NT2/D1 (cell line): ENCODE results near the gene BMPR1A.
"Not testable (repeated sequence)": the region's sequence is repeated elsewhere in the genome, so short reads cannot be mapped to it uniquely, and the experiment has no call there.

ENCODE experiments used
- DNase-seq: peaks from one replicate; pipeline ENCODE4 v3.0.0-alpha.2; 2011; ENCODE audit warnings: low read depth, low spot score
- H3K27me3 ChIP-seq: 2 replicates; pipeline ENCODE4 v1.6.0; 2011; ENCODE audit warnings: mild to moderate bottlenecking; ENCODE audit not compliant: insufficient read length, insufficient read depth
- H3K36me3 ChIP-seq: 2 replicates; pipeline ENCODE4 v1.6.1; 2011; ENCODE audit warnings: mild to moderate bottlenecking, low read length, mixed read lengths; ENCODE audit not compliant: insufficient read depth, insufficient read length
- H3K4me1 ChIP-seq: 2 replicates; pipeline ENCODE4 v1.5.1; 2011; ENCODE audit not compliant: insufficient read depth, insufficient read length
- H3K4me3 ChIP-seq: 2 replicates; pipeline ENCODE4 v1.5.1; 2011; ENCODE audit warnings: low read depth; ENCODE audit not compliant: insufficient read length
- H3K9ac ChIP-seq: 2 replicates; pipeline ENCODE4 v1.6.0; 2011; ENCODE audit warnings: low read depth; ENCODE audit not compliant: insufficient read length
- H3K9me3 ChIP-seq: 2 replicates; pipeline ENCODE4 v1.5.1; 2011; ENCODE audit warnings: mild to moderate bottlenecking, low read length; ENCODE audit not compliant: insufficient read depth
- SUZ12 ChIP-seq: IDR thresholded peaks from 2 replicates; pipeline ENCODE4 v1.6.1; 2011; ENCODE audit not compliant: insufficient read length, insufficient read depth; ENCODE audit errors: extremely low read depth
- YY1 ChIP-seq: IDR thresholded peaks from 2 replicates; pipeline ENCODE4 v1.6.1; 2011; ENCODE audit not compliant: insufficient read length, insufficient read depth
- ZNF274 ChIP-seq: IDR thresholded peaks from 2 replicates; pipeline ENCODE4 v1.6.1; 2011; ENCODE audit warnings: mild to moderate bottlenecking, low read depth, low read length

Gene BMPR1A

GRCh38 chr10:86937502-86938154, 181.2 kb downstream of the BMPR1A start:
- Histone ChIP-seq H3K4me1 (peaks cover 2% of the 10 kb centered on the region), H3K36me3 (no peaks in the 10 kb centered on the region), H3K4me3 (no peak overlapping the region), H3K9me3 (no peaks in the 10 kb centered on the region), H3K9ac (no peak overlapping the region), H3K27me3 (no peaks in the 10 kb centered on the region)
- no peak for DNase-seq
- TF ChIP-seq ZNF274: no peak

- no peak for TF ChIP-seq ZNF274
- no peak for TF ChIP-seq YY1
- TF ChIP-seq SUZ12: no peak
- Histone ChIP-seq H3K36me3 (no peaks in the 10 kb centered on the region), H3K9ac (no peak overlapping the region), H3K4me1 (peaks cover 2% of the 10 kb centered on the region), H3K4me3 (no peak overlapping the region), H3K9me3 (no peaks in the 10 kb centered on the region), H3K27me3 (no peaks in the 10 kb centered on the region)
- no peak for DNase-seq
These were observed 181.8 kb downstream of the BMPR1A start for GRCh38 chr10:86938260-86938659.

- H3K4me3 ChIP-seq, H3K4me1 ChIP-seq, H3K9me3 ChIP-seq, DNase-seq, H3K36me3 ChIP-seq, H3K27me3 ChIP-seq, H3K9ac ChIP-seq: not testable (repeated sequence)
These were observed 183.7 kb downstream of the BMPR1A start for GRCh38 chr10:86940076-86940475.

- no peaks in the 10 kb centered on the region for H3K9me3 ChIP-seq
- DNase-seq: no peak
- no peak for TF ChIP-seq YY1
- TF ChIP-seq SUZ12: no peak
- TF ChIP-seq ZNF274: no peak
- no peak overlapping the region for H3K4me3 ChIP-seq
- H3K4me1 ChIP-seq: peaks cover 5% of the 10 kb centered on the region
- no peaks in the 10 kb centered on the region for H3K36me3 ChIP-seq
- H3K27me3 ChIP-seq: no peaks in the 10 kb centered on the region
- H3K9ac ChIP-seq: no peak overlapping the region
These were observed 184.3 kb downstream of the BMPR1A start for GRCh38 chr10:86940677-86941076.

- Histone ChIP-seq H3K36me3 (no peaks in the 10 kb centered on the region), H3K4me3 (no peak overlapping the region), H3K4me1 (peaks cover 7% of the 10 kb centered on the region), H3K27me3 (no peaks in the 10 kb centered on the region), H3K9ac (no peak overlapping the region), H3K9me3 (no peaks in the 10 kb centered on the region)
- TF ChIP-seq SUZ12 (no peak), YY1 (no peak), ZNF274 (no peak)
- no peak for DNase-seq
These were observed 185.0 kb downstream of the BMPR1A start for GRCh38 chr10:86941426-86941825.

- H3K27me3 ChIP-seq: no peaks in the 10 kb centered on the region
- no peak for DNase-seq
- no peak for TF ChIP-seq YY1
- no peak for TF ChIP-seq SUZ12
- no peak for TF ChIP-seq ZNF274
- no peak overlapping the region for H3K9ac ChIP-seq
- no peak overlapping the region for H3K4me3 ChIP-seq
- no peaks in the 10 kb centered on the region for H3K9me3 ChIP-seq
- H3K4me1 ChIP-seq: peaks cover 9% of the 10 kb centered on the region
- no peaks in the 10 kb centered on the region for H3K36me3 ChIP-seq
These were observed 185.6 kb downstream of the BMPR1A start for GRCh38 chr10:86941991-86942421.

GRCh38 chr10:86942441-86943315, 186.3 kb downstream of the BMPR1A start:
- no peaks in the 10 kb centered on the region for H3K27me3 ChIP-seq
- no peak overlapping the region for H3K4me3 ChIP-seq
- H3K4me1 ChIP-seq: peaks cover 9% of the 10 kb centered on the region
- no peaks in the 10 kb centered on the region for H3K9me3 ChIP-seq
- no peak overlapping the region for H3K9ac ChIP-seq
- H3K36me3 ChIP-seq: no peaks in the 10 kb centered on the region
- no peak for TF ChIP-seq SUZ12
- TF ChIP-seq YY1: no peak
- no peak for TF ChIP-seq ZNF274
- DNase-seq: no peak
